ENCODE results near the gene KMT2B. TPM values are rescaled to one million over a fixed set of nuclear protein-coding genes. Genes with fewer than 3 reads are reported as not detected.

KMT2B gene
- total RNA-seq, 1 experiment from 2014 or later = 32.2 TPM

GRCh38 chr19:35703343-35703742 lies 14.5 kb upstream of the KMT2B start:
- Histone ChIP-seq H3F3A (ENCODE audit: insufficient read depth, low read depth) (no peaks in the 10 kb centered on the region), H2AFZ (no peak overlapping the region), H3K4me1 (replicated peaks; ENCODE audit: insufficient read depth) (peaks cover 2% of the 10 kb centered on the region; the same call in 1 of the 2 replicates), H3K9me2 (ENCODE audit: insufficient read depth) (no peaks in the 10 kb centered on the region), H3K27ac (no peak overlapping the region), H3K9me3 (ENCODE audit: insufficient read depth, low read depth) (no peaks in the 10 kb centered on the region), H3K79me2 (ENCODE audit: low read depth) (no peaks in the 10 kb centered on the region), H3K27me3 (ENCODE audit: insufficient read depth, low read depth) (no peaks in the 10 kb centered on the region), H3K36me3 (ENCODE audit: low read depth) (no peaks in the 10 kb centered on the region), H3K4me2 (peak overlapping the region; percentile 93; the same call in 1 of the 2 replicates), H3K4me3 (no peak overlapping the region), H4K20me1 (ENCODE audit: insufficient read depth) (no peaks in the 10 kb centered on the region)
- no peak for DNase-seq
- POLR2A ChIA-PET (ENCODE audit: unreplicated experiment) = interaction anchor here (0.6 to 1.5 kb wide), 2 partner anchors 59 to 199 kb away, joined by 7 to 14 read pairs; no protein-coding TSS in a partner anchor
- intact Hi-C loops (cut with micrococcal nuclease; ENCODE audit: unreplicated experiment) = no loop called here
- no peak for TF ChIP-seq EZH2 (IDR thresholded peaks at IDR 0.05; ENCODE audit: low read depth)
- TF ChIP-seq, protein P1, sequence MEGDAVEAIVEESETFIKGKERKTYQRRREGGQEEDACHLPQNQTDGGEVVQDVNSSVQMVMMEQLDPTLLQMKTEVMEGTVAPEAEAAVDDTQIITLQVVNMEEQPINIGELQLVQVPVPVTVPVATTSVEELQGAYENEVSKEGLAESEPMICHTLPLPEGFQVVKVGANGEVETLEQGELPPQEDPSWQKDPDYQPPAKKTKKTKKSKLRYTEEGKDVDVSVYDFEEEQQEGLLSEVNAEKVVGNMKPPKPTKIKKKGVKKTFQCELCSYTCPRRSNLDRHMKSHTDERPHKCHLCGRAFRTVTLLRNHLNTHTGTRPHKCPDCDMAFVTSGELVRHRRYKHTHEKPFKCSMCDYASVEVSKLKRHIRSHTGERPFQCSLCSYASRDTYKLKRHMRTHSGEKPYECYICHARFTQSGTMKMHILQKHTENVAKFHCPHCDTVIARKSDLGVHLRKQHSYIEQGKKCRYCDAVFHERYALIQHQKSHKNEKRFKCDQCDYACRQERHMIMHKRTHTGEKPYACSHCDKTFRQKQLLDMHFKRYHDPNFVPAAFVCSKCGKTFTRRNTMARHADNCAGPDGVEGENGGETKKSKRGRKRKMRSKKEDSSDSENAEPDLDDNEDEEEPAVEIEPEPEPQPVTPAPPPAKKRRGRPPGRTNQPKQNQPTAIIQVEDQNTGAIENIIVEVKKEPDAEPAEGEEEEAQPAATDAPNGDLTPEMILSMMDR (conservative IDR thresholded peaks at IDR 0.05) = no peak
- CTCF ChIA-PET = interaction anchor here (0.7 kb wide), 1 partner anchor 46 kb away, joined by 5 read pairs; no protein-coding TSS in a partner anchor
- no TSS peak for BruUV-seq (replicated peaks)

DNA sequence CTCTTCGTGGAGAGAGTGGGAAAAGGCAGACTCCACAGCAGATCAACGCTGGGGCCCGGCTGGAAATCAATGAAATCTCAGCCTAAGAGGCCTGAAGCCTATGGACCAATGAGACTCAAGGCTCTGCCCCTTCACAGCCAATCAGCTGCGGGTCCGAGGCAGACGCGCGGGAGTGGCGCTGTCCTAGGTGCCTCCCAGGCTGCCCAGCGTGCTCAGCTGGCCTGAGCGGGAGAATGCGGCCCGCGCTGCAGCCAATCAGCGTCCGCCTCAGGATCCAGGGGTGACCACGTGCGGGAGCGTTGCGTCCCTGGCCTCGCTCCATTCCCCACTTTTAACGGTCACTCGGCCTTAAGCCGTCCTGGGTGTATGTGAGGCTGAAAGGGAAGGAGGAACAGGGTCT lies 13.6 kb upstream of the KMT2B start, which contains the start of gene ZBTB32:
TSS of gene ZBTB32 (plus strand) at position 341 of the 400 bp plus-strand sequence. CDS start 10,069 bp downstream, outside the sequence.
- peaks cover 6% of the 10 kb centered on the region; the same call in 1 of the 2 replicates for H3K4me1 ChIP-seq (replicated peaks; ENCODE audit: insufficient read depth)
- ChIA-PET POLR2A (ENCODE audit: unreplicated experiment) (no interaction called here), CTCF (no interaction called here)
- no peaks in the 10 kb centered on the region for H3K79me2 ChIP-seq (ENCODE audit: low read depth)
- intact Hi-C loops (cut with micrococcal nuclease; ENCODE audit: unreplicated experiment) = no loop called here
- no peaks in the 10 kb centered on the region for H3K9me2 ChIP-seq (ENCODE audit: insufficient read depth)
- no peaks in the 10 kb centered on the region for H3K27me3 ChIP-seq (ENCODE audit: insufficient read depth, low read depth)
- no peaks in the 10 kb centered on the region for H4K20me1 ChIP-seq (ENCODE audit: insufficient read depth)
- H3K27ac ChIP-seq = no peak within 1 kb of the TSS
- H3K9me3 ChIP-seq (ENCODE audit: insufficient read depth, low read depth) = no peaks in the 10 kb centered on the region
- H3F3A ChIP-seq (ENCODE audit: insufficient read depth, low read depth) = no peaks in the 10 kb centered on the region
- H2AFZ ChIP-seq = no peak within 1 kb of the TSS
- BruUV-seq (replicated peaks) = no TSS peak
- peak within 1 kb of the TSS; percentile 93; the same call in 1 of the 2 replicates for H3K4me2 ChIP-seq
- no peaks in the 10 kb centered on the region for H3K36me3 ChIP-seq (ENCODE audit: low read depth)
- H3K4me3 ChIP-seq = no peak within 1 kb of the TSS
- TF ChIP-seq EZH2 (IDR thresholded peaks at IDR 0.05; ENCODE audit: low read depth) = no peak
- TF ChIP-seq, protein P1 (conservative IDR thresholded peaks at IDR 0.05) = no peak
- DNase-seq = peak in 1 of 2 experiments; percentile 35

DNA sequence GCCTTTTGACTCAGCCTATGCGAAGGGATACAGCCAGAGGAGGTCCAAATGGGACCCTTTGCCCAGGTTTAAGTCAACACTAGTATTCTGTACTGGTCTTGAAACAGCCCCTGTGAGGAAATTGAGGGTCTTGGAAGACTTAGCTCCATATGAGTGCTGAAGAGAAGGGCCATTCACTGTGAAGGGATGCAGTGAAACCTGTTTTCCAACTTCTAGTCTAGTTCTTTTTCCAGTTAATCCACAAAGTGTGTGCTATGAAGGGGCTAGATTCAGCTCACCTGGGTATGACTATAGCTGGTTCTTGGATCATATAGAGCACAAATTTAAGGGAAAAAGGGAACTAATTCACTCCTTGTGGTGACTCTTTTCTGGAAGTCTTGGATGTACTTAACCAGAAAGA lies 9.4 kb upstream of the KMT2B start:
- ChIA-PET POLR2A (ENCODE audit: unreplicated experiment) (no interaction called here), CTCF (no interaction called here)
- no TSS peak for BruUV-seq (replicated peaks)
- Histone ChIP-seq H3K36me3 (ENCODE audit: low read depth) (no peaks in the 10 kb centered on the region), H3K4me2 (no peak overlapping the region), H3K9me3 (ENCODE audit: insufficient read depth, low read depth) (no peaks in the 10 kb centered on the region), H3K79me2 (ENCODE audit: low read depth) (no peaks in the 10 kb centered on the region), H4K20me1 (ENCODE audit: insufficient read depth) (no peaks in the 10 kb centered on the region), H3K27me3 (ENCODE audit: insufficient read depth, low read depth) (no peaks in the 10 kb centered on the region), H3K9me2 (ENCODE audit: insufficient read depth) (no peaks in the 10 kb centered on the region), H3K4me1 (replicated peaks; ENCODE audit: insufficient read depth) (peaks cover 6% of the 10 kb centered on the region; the same call in 1 of the 2 replicates), H3K27ac (no peak overlapping the region), H3F3A (ENCODE audit: insufficient read depth, low read depth) (no peaks in the 10 kb centered on the region), H2AFZ (no peak overlapping the region), H3K4me3 (no peak overlapping the region)
- intact Hi-C loops (cut with micrococcal nuclease; ENCODE audit: unreplicated experiment) = no loop called here
- TF ChIP-seq, protein P1 (conservative IDR thresholded peaks at IDR 0.05) = no peak
- TF ChIP-seq EZH2 (IDR thresholded peaks at IDR 0.05; ENCODE audit: low read depth) = no peak
- DNase-seq = peak in 1 of 2 experiments; percentile 52

Measured in PC-9 (cell line).